Measurements from ENCODE around the gene OSBPL10.

Gene OSBPL10

DNA sequence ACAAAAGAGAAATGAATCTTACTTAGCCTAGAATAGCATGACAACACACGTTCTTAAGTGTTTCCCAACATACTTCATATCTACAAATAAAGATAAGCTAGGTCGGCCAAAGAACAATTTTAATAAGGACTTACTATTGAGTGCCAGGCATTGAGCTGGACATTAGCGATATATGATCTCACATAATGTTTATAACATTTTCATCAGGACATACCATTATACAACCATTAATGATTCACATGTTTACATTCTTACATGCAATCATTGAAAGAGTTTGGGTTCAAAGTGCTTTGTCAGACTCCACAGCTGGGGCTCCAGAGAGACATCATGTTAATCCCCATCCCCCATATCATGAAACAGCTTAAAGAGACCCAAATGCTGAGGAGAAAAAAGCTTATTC, 259.4 kb downstream of the OSBPL10 start:
- Histone ChIP-seq H4K8ac (ENCODE audit: low read length) (no peak overlapping the region), H3K23ac (ENCODE audit: low read length in 2 of 2) (no peak overlapping the region), H3K18ac (ENCODE audit: low read depth in 1 of 2, low read length in 2 of 2) (no peak overlapping the region), H2AK5ac (ENCODE audit: low read length, severe bottlenecking) (no peak overlapping the region), H3K9ac (ENCODE audit: low read length) (no peak overlapping the region), H3K36me3 (ENCODE audit: control insufficient read depth in 1 of 2, insufficient read depth in 2 of 2, low read depth in 1 of 2, low read length in 2 of 2) (no peaks in the 10 kb centered on the region), H3K4me3 (ENCODE audit: insufficient read depth in 1 of 2, low read depth in 1 of 2, low read length in 2 of 2) (no peak overlapping the region), H3K27me3 (ENCODE audit: control insufficient read depth in 1 of 2, insufficient read depth in 1 of 2, low read length in 2 of 2) (no peaks in the 10 kb centered on the region), H3K4ac (ENCODE audit: low read depth in 1 of 2, low read length in 2 of 2) (no peak overlapping the region), H3K79me1 (replicated peaks; ENCODE audit: low read length, poor library complexity, severe bottlenecking) (peaks cover 9% of the 10 kb centered on the region), H3K4me1 (ENCODE audit: control insufficient read depth, insufficient read depth, low read depth, low read length) (peaks cover 1% of the 10 kb centered on the region), H3K4me2 (ENCODE audit: low read length, poor library complexity, severe bottlenecking) (no peak overlapping the region), H3K9me3 (ENCODE audit: control insufficient read depth, low read length) (no peaks in the 10 kb centered on the region), H2BK15ac (ENCODE audit: low read depth, poor library complexity, severe bottlenecking) (no peak overlapping the region), H2AFZ (ENCODE audit: low read depth, low read length) (no peak overlapping the region), H3K27ac (ENCODE audit: low read length, poor library complexity, severe bottlenecking) (no peak overlapping the region), H4K91ac (ENCODE audit: low read length) (no peak overlapping the region), H2BK12ac (ENCODE audit: low read length in 2 of 2) (no peak overlapping the region), H2BK5ac (ENCODE audit: low read depth, low read length, poor library complexity, severe bottlenecking) (no peak overlapping the region), H3K14ac (ENCODE audit: low read length in 2 of 2) (no peak overlapping the region), H2BK120ac (ENCODE audit: low read depth, low read length) (no peak overlapping the region)
- DNase-seq: peak; percentile 19
- 73% methylated on average over 3 of the region's 3 CpGs for WGBS

GRCh38 chr3:31714495-31715280, 266.4 kb downstream of the OSBPL10 start:
- no peak overlapping the region for H3K23ac ChIP-seq (ENCODE audit: low read length in 2 of 2)
- 95% methylated on average over 11 of the region's 11 CpGs for WGBS
- no peak for DNase-seq

GRCh38 chr3:31713816-31714215, 267.2 kb downstream of the OSBPL10 start:
- Histone ChIP-seq H2BK120ac (ENCODE audit: low read depth, low read length) (no peak overlapping the region), H2AK5ac (ENCODE audit: low read length, severe bottlenecking) (no peak overlapping the region), H2BK5ac (ENCODE audit: low read depth, low read length, poor library complexity, severe bottlenecking) (no peak overlapping the region), H3K27me3 (ENCODE audit: control insufficient read depth in 1 of 2, insufficient read depth in 1 of 2, low read length in 2 of 2) (no peaks in the 10 kb centered on the region), H3K18ac (ENCODE audit: low read depth in 1 of 2, low read length in 2 of 2) (no peak overlapping the region), H3K4me2 (ENCODE audit: low read length, poor library complexity, severe bottlenecking) (no peak overlapping the region), H3K36me3 (ENCODE audit: control insufficient read depth in 1 of 2, insufficient read depth in 2 of 2, low read depth in 1 of 2, low read length in 2 of 2) (peaks cover 0 to 9% of the 10 kb centered on the region in 2 experiments), H3K4ac (ENCODE audit: low read depth in 1 of 2, low read length in 2 of 2) (no peak overlapping the region), H3K9me3 (ENCODE audit: control insufficient read depth, low read length) (peaks cover 5% of the 10 kb centered on the region), H3K4me3 (ENCODE audit: insufficient read depth in 1 of 2, low read depth in 1 of 2, low read length in 2 of 2) (no peak overlapping the region), H2BK15ac (ENCODE audit: low read depth, poor library complexity, severe bottlenecking) (no peak overlapping the region), H3K4me1 (ENCODE audit: control insufficient read depth, insufficient read depth, low read depth, low read length) (peaks cover 5% of the 10 kb centered on the region), H3K27ac (ENCODE audit: low read length, poor library complexity, severe bottlenecking) (no peak overlapping the region), H3K9ac (ENCODE audit: low read length) (no peak overlapping the region), H4K91ac (ENCODE audit: low read length) (no peak overlapping the region), H3K79me1 (replicated peaks; ENCODE audit: low read length, poor library complexity, severe bottlenecking) (peaks cover 7% of the 10 kb centered on the region), H4K8ac (ENCODE audit: low read length) (no peak overlapping the region), H2BK12ac (ENCODE audit: low read length in 2 of 2) (no peak overlapping the region), H3K23ac (ENCODE audit: low read length in 2 of 2) (no peak overlapping the region), H3K14ac (ENCODE audit: low read length in 2 of 2) (no peak overlapping the region), H2AFZ (ENCODE audit: low read depth, low read length) (no peak overlapping the region)
- DNase-seq: no peak
- WGBS: 98% methylated on average over 5 of the region's 5 CpGs

More at GRCh38 chr3:31714495-31715280, 266.4 kb downstream of the OSBPL10 start:
- H2AFZ ChIP-seq (ENCODE audit: low read depth, low read length): no peak overlapping the region
- no peak overlapping the region for H3K18ac ChIP-seq (ENCODE audit: low read depth in 1 of 2, low read length in 2 of 2)
- no peak overlapping the region for H2BK120ac ChIP-seq (ENCODE audit: low read depth, low read length)
- no peak overlapping the region for H3K4ac ChIP-seq (ENCODE audit: low read depth in 1 of 2, low read length in 2 of 2)
- H3K79me1 ChIP-seq (replicated peaks; ENCODE audit: low read length, poor library complexity, severe bottlenecking): peaks cover 7% of the 10 kb centered on the region
- no peak overlapping the region for H3K14ac ChIP-seq (ENCODE audit: low read length in 2 of 2)
- no peak overlapping the region for H3K4me3 ChIP-seq (ENCODE audit: insufficient read depth in 1 of 2, low read depth in 1 of 2, low read length in 2 of 2)
- H3K4me1 ChIP-seq (ENCODE audit: control insufficient read depth, insufficient read depth, low read depth, low read length): peaks cover 5% of the 10 kb centered on the region
- no peak overlapping the region for H2AK5ac ChIP-seq (ENCODE audit: low read length, severe bottlenecking)
- H2BK5ac ChIP-seq (ENCODE audit: low read depth, low read length, poor library complexity, severe bottlenecking): no peak overlapping the region
- H3K27ac ChIP-seq (ENCODE audit: low read length, poor library complexity, severe bottlenecking): no peak overlapping the region
- no peak overlapping the region for H4K8ac ChIP-seq (ENCODE audit: low read length)
- H4K91ac ChIP-seq (ENCODE audit: low read length): no peak overlapping the region
- H2BK12ac ChIP-seq (ENCODE audit: low read length in 2 of 2): no peak overlapping the region
- H3K27me3 ChIP-seq (ENCODE audit: control insufficient read depth in 1 of 2, insufficient read depth in 1 of 2, low read length in 2 of 2): no peaks in the 10 kb centered on the region
- H3K4me2 ChIP-seq (ENCODE audit: low read length, poor library complexity, severe bottlenecking): no peak overlapping the region
- no peak overlapping the region for H2BK15ac ChIP-seq (ENCODE audit: low read depth, poor library complexity, severe bottlenecking)
- peaks cover 0 to 6% of the 10 kb centered on the region in 2 experiments for H3K36me3 ChIP-seq (ENCODE audit: control insufficient read depth in 1 of 2, insufficient read depth in 2 of 2, low read depth in 1 of 2, low read length in 2 of 2)
- H3K9ac ChIP-seq (ENCODE audit: low read length): no peak overlapping the region
- peaks cover 5% of the 10 kb centered on the region for H3K9me3 ChIP-seq (ENCODE audit: control insufficient read depth, low read length)

GRCh38 chr3:31710123-31710803, 270.8 kb downstream of the OSBPL10 start:
- peak; percentile 5 for DNase-seq
- Histone ChIP-seq H3K4ac (ENCODE audit: low read depth in 1 of 2, low read length in 2 of 2) (no peak overlapping the region), H3K79me1 (replicated peaks; ENCODE audit: low read length, poor library complexity, severe bottlenecking) (peaks cover 8% of the 10 kb centered on the region), H2AK5ac (ENCODE audit: low read length, severe bottlenecking) (no peak overlapping the region), H3K27ac (ENCODE audit: low read length, poor library complexity, severe bottlenecking) (no peak overlapping the region), H3K14ac (ENCODE audit: low read length in 2 of 2) (no peak overlapping the region), H3K9ac (ENCODE audit: low read length) (no peak overlapping the region), H2BK5ac (ENCODE audit: low read depth, low read length, poor library complexity, severe bottlenecking) (no peak overlapping the region), H3K27me3 (ENCODE audit: control insufficient read depth in 1 of 2, insufficient read depth in 1 of 2, low read length in 2 of 2) (no peaks in the 10 kb centered on the region), H2BK15ac (ENCODE audit: low read depth, poor library complexity, severe bottlenecking) (no peak overlapping the region), H3K4me3 (ENCODE audit: insufficient read depth in 1 of 2, low read depth in 1 of 2, low read length in 2 of 2) (no peak overlapping the region), H4K91ac (ENCODE audit: low read length) (peak overlapping the region; percentile 39), H3K36me3 (ENCODE audit: control insufficient read depth in 1 of 2, insufficient read depth in 2 of 2, low read depth in 1 of 2, low read length in 2 of 2) (peaks cover 0 to 8% of the 10 kb centered on the region in 2 experiments), H2BK120ac (ENCODE audit: low read depth, low read length) (no peak overlapping the region), H3K4me2 (ENCODE audit: low read length, poor library complexity, severe bottlenecking) (no peak overlapping the region), H3K23ac (ENCODE audit: low read length in 2 of 2) (no peak overlapping the region), H2BK12ac (ENCODE audit: low read length in 2 of 2) (no peak overlapping the region), H2AFZ (ENCODE audit: low read depth, low read length) (no peak overlapping the region), H4K8ac (ENCODE audit: low read length) (no peak overlapping the region), H3K18ac (ENCODE audit: low read depth in 1 of 2, low read length in 2 of 2) (no peak overlapping the region), H3K4me1 (ENCODE audit: control insufficient read depth, insufficient read depth, low read depth, low read length) (peaks cover 4% of the 10 kb centered on the region), H3K9me3 (ENCODE audit: control insufficient read depth, low read length) (peaks cover 5% of the 10 kb centered on the region)
- WGBS: 92% methylated on average over 6 of the region's 6 CpGs
